GM10266 (cell line): Measurements from ENCODE around the gene PNMA8A.

Experiments used
- DNase-seq: peaks from one replicate; pipeline ENCODE4 v3.0.0; 2012; ENCODE audit errors: extremely low spot score
- CTCF ChIP-seq: IDR thresholded peaks from 2 replicates; pipeline ENCODE4 v1.5.1; 2012; ENCODE audit warnings: mild to moderate bottlenecking, low read depth; ENCODE audit not compliant: control insufficient read depth, insufficient read depth; ENCODE audit errors: missing control alignments

The PNMA8A gene

GRCh38 chr19:46428239-46429135 lies 42.9 kb downstream of the PNMA8A start, which contains the start of gene PNMA8C:
TSS of gene PNMA8C (minus strand) at chr19:46428936. CDS start at chr19:46428359, 577 bp downstream.
- TF ChIP-seq CTCF = no peak
- no peak for DNase-seq

GRCh38 chr19:46427518-46428045 lies 43.8 kb downstream of the PNMA8A start:
- no peak for DNase-seq
- TF ChIP-seq CTCF = no peak

- no peak for TF ChIP-seq CTCF
- DNase-seq = peak; percentile 82
Measured at GRCh38 chr19:46426506-46427162, 44.7 kb downstream of the PNMA8A start.

- no peak for DNase-seq
- TF ChIP-seq CTCF = no peak
Measured at GRCh38 chr19:46426035-46426505, 45.3 kb downstream of the PNMA8A start.

- DNase-seq = no peak
Measured at GRCh38 chr19:46423188-46423587, 48.2 kb downstream of the PNMA8A start.

GRCh38 chr19:46422344-46422743 lies 49.0 kb downstream of the PNMA8A start:
- TF ChIP-seq CTCF = no peak
- DNase-seq = no peak

More at GRCh38 chr19:46423188-46423587, 48.2 kb downstream of the PNMA8A start:
- no peak for TF ChIP-seq CTCF
